HL-60 (cell line): ENCODE data around the gene NOS1AP.

Source experiments
- POLR2AphosphoS5 ChIP-seq: IDR thresholded peaks from 2 replicates; pipeline ENCODE4 v1.6.1; 2012; ENCODE audit warnings: low read depth
- SPI1 ChIP-seq: IDR thresholded peaks from 2 replicates; pipeline ENCODE4 v1.6.1; 2012; ENCODE audit warnings: low read depth, mild to moderate bottlenecking, borderline replicate concordance
- TF ChIP-seq, protein P1 (sequence below): IDR thresholded peaks from one replicate; pipeline ENCODE4 v1.5.1; 2011; ENCODE audit warnings: low read length, control low read depth, inconsistent platforms; ENCODE audit not compliant: insufficient read depth

- TF ChIP-seq, protein P1, sequence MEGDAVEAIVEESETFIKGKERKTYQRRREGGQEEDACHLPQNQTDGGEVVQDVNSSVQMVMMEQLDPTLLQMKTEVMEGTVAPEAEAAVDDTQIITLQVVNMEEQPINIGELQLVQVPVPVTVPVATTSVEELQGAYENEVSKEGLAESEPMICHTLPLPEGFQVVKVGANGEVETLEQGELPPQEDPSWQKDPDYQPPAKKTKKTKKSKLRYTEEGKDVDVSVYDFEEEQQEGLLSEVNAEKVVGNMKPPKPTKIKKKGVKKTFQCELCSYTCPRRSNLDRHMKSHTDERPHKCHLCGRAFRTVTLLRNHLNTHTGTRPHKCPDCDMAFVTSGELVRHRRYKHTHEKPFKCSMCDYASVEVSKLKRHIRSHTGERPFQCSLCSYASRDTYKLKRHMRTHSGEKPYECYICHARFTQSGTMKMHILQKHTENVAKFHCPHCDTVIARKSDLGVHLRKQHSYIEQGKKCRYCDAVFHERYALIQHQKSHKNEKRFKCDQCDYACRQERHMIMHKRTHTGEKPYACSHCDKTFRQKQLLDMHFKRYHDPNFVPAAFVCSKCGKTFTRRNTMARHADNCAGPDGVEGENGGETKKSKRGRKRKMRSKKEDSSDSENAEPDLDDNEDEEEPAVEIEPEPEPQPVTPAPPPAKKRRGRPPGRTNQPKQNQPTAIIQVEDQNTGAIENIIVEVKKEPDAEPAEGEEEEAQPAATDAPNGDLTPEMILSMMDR: no peak
- TF ChIP-seq POLR2AphosphoS5: no peak
- no peak for TF ChIP-seq SPI1
Observed at GRCh38 chr1:162079030-162079429, 9.5 kb downstream of the NOS1AP start.
